Upper lobe of left lung (tissue), 4 donors: ENCODE data around the gene PARVA.

Source experiments
- EP300 ChIP-seq, 4 donors: sonication (generic); formaldehyde crosslinking; IDR thresholded peaks; one replicate each; pipeline ENCODE4 v1.5.1; 2017; ENCODE audit warnings: antibody characterized with exemption in 4 of 4, control low read depth in 2 of 4
- POLR2A ChIP-seq, 4 donors: fragments of 450-650 bp; IDR thresholded peaks; one replicate each; pipeline ENCODE4 v1.5.1; 2016 to 2017; ENCODE audit warnings: antibody characterized with exemption in 4 of 4, mild to moderate bottlenecking in 2 of 4
- POLR2AphosphoS5 ChIP-seq, 2 donors: sonication (generic); formaldehyde crosslinking; IDR thresholded peaks; one replicate each; pipeline ENCODE4 v1.5.1; 2017; ENCODE audit warnings: antibody characterized with exemption in 2 of 2
- TF ChIP-seq, protein P1 (sequence below), 6 experiments: fragments of 450-650 bp in 4 of 6; fragments of 200-600 bp in 2 of 6; sonication (generic) in 2 of 6; IDR thresholded peaks; one replicate each; pipeline ENCODE4 v1.5.1; 2016 to 2019; ENCODE audit warnings: antibody characterized with exemption in 6 of 6

DNA sequence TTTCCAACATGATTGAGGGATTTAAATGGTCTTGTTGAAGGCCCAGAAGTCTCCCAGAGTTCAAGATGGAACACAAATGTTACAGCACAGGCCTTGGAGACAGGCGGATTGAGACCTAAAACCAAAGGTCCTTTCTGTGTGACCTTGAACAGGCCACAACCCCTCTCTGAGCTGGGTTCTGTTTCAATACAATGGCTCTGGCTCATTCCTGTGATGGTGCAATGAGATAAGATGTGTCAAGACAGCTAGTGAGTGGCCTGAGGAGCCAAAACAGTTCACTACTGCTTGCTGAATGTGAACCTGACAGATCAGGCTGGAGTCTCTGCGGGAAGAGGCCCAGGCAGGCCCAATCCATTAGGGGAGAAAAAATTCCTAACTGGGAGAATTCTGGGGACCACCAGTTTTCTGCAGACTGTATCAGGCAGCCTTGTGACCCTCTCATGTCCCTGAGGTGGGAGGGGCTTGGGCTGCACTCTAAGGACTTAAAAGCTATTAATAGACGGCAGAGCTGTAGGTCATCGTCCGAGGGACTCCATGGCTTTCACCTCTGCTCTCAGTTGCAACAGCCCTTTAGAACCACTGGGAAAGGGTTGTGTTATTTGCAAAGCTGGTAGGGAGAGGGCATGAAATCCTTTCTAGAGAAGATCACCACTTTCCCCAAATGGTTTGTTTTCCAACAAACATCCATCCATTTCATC lies 170.7 kb downstream of the PARVA start:
- TF ChIP-seq, protein P1, sequence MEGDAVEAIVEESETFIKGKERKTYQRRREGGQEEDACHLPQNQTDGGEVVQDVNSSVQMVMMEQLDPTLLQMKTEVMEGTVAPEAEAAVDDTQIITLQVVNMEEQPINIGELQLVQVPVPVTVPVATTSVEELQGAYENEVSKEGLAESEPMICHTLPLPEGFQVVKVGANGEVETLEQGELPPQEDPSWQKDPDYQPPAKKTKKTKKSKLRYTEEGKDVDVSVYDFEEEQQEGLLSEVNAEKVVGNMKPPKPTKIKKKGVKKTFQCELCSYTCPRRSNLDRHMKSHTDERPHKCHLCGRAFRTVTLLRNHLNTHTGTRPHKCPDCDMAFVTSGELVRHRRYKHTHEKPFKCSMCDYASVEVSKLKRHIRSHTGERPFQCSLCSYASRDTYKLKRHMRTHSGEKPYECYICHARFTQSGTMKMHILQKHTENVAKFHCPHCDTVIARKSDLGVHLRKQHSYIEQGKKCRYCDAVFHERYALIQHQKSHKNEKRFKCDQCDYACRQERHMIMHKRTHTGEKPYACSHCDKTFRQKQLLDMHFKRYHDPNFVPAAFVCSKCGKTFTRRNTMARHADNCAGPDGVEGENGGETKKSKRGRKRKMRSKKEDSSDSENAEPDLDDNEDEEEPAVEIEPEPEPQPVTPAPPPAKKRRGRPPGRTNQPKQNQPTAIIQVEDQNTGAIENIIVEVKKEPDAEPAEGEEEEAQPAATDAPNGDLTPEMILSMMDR (IDR thresholded peaks at IDR 0.05), result no peak
- TF ChIP-seq EP300 (IDR thresholded peaks at IDR 0.05), result no peak
- no peak for TF ChIP-seq POLR2A (IDR thresholded peaks at IDR 0.05)
- TF ChIP-seq POLR2AphosphoS5 (IDR thresholded peaks at IDR 0.05), result no peak
